SK-N-SH treated with all-trans-retinoic acid at 6 μM for 48 hours (cell line): ENCODE data around the gene RGL1.

Source experiments
- ATAC-seq: fragments of 200-7000 bp; cut with Tn5 transposase; 3 replicates; pipeline ENCODE4 v1.9.1; 2020; ENCODE audit warnings: mild to moderate bottlenecking, moderate library complexity
- CSDC2 ChIP-seq: fragments of 250-450 bp; sonication (Bioruptor Pico); IDR thresholded peaks from 2 replicates; pipeline ENCODE4 v1.5.0; 2020; ENCODE audit warnings: mild to moderate bottlenecking, moderate library complexity
- ESRRG ChIP-seq: fragments of 250-450 bp; sonication (Bioruptor Pico); IDR thresholded peaks from 2 replicates; pipeline ENCODE4 v1.6.1; 2021; ENCODE audit warnings: mild to moderate bottlenecking
- ISL1 ChIP-seq: fragments of 250-450 bp; sonication (Bioruptor Pico); IDR thresholded peaks from 2 replicates; pipeline ENCODE4 v2.1.2; 2022; ENCODE audit warnings: mild to moderate bottlenecking, moderate library complexity
- OSR1 ChIP-seq: fragments of 250-450 bp; sonication (Bioruptor Pico); IDR thresholded peaks from 2 replicates; pipeline ENCODE4 v1.8.0; 2022; ENCODE audit warnings: moderate library complexity, mild to moderate bottlenecking, inconsistent platforms
- POU6F1 ChIP-seq: fragments of 250-450 bp; sonication (Bioruptor Pico); IDR thresholded peaks from 2 replicates; pipeline ENCODE4 v1.8.0; 2021; ENCODE audit warnings: low read depth, mild to moderate bottlenecking, moderate library complexity, borderline replicate concordance
- SNAI2 ChIP-seq: fragments of 250-450 bp; sonication (Bioruptor Pico); IDR thresholded peaks from 2 replicates; pipeline ENCODE4 v1.5.0; 2020; ENCODE audit warnings: mild to moderate bottlenecking, moderate library complexity
- TOX ChIP-seq: fragments of 250-450 bp; sonication (Bioruptor Pico); IDR thresholded peaks from 2 replicates; pipeline ENCODE4 v1.8.0; 2021; ENCODE audit warnings: mild to moderate bottlenecking, moderate library complexity, borderline replicate concordance
- TSHZ2 ChIP-seq: fragments of 250-450 bp; sonication (Bioruptor Pico); IDR thresholded peaks from 2 replicates; pipeline ENCODE4 v1.5.0; 2020; ENCODE audit warnings: mild to moderate bottlenecking, moderate library complexity
- ZFP30 ChIP-seq: fragments of 450-650 bp; formaldehyde crosslinking; IDR thresholded peaks from 2 replicates; pipeline ENCODE4 v1.5.0; 2022; ENCODE audit warnings: mild to moderate bottlenecking, moderate library complexity
- ZNF565 ChIP-seq: fragments of 450-650 bp; formaldehyde crosslinking; conservative IDR thresholded peaks from 2 replicates; pipeline ENCODE4 v1.5.0; 2020; ENCODE audit warnings: low read depth, mild to moderate bottlenecking, moderate library complexity
- ZNF70 ChIP-seq: fragments of 450-650 bp; formaldehyde crosslinking; IDR thresholded peaks from 2 replicates; pipeline ENCODE4 v1.5.0; 2020; ENCODE audit warnings: mild to moderate bottlenecking, moderate library complexity
- ZNF8 ChIP-seq: fragments of 450-650 bp; formaldehyde crosslinking; IDR thresholded peaks from 2 replicates; pipeline ENCODE4 v1.5.0; 2020; ENCODE audit warnings: mild to moderate bottlenecking, moderate library complexity
- TF ChIP-seq, protein P1 (sequence below): fragments of 250-450 bp; sonication (Bioruptor Pico); IDR thresholded peaks from 2 replicates; pipeline ENCODE4 v1.5.1; 2021; ENCODE audit warnings: mild to moderate bottlenecking, moderate library complexity

The RGL1 gene

DNA sequence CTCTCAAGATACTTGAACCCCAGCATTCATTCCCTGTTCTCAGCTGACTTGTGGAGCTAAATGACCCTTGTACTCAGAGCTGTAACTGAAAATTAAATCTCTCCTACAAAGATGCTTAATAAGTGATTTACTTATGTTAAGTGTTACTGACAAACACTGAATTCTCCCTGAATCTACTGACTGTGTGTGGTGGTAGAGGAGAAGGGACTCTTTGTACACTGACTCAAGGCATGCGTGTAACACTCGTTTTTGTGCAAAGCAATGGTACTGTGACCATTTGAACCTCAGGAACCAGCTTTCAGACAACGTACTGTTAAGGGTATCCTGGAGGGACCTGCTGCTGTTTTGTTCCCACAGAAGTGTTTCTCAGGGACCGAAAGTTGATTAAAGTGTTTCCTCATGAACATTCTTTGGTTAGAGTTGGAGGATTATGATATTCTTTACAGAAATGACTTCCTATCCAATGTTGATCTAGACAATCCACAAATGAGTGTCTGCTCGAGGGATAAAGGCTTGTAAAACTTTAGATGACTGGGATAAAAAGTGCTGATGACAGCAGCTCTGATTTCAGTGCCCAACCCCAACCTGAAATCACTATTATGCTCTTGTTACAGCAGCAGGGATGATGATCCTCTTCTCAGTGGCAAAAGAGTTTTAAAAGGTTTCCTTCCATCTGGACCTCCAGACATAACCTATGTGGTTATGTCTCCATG, 12.8 kb downstream of the RGL1 start (continued):
- TF ChIP-seq, protein P1, sequence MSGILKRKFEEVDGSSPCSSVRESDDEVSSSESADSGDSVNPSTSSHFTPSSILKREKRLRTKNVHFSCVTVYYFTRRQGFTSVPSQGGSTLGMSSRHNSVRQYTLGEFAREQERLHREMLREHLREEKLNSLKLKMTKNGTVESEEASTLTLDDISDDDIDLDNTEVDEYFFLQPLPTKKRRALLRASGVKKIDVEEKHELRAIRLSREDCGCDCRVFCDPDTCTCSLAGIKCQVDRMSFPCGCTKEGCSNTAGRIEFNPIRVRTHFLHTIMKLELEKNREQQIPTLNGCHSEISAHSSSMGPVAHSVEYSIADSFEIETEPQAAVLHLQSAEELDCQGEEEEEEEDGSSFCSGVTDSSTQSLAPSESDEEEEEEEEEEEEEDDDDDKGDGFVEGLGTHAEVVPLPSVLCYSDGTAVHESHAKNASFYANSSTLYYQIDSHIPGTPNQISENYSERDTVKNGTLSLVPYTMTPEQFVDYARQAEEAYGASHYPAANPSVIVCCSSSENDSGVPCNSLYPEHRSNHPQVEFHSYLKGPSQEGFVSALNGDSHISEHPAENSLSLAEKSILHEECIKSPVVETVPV (CRISPR knock-in tag), result no peak
- TF ChIP-seq POU6F1 (CRISPR knock-in tag) (no peak), ISL1 (CRISPR knock-in tag) (no peak), TSHZ2 (CRISPR knock-in tag) (no peak), ZFP30 (CRISPR knock-in tag) (no peak), ZNF8 (CRISPR knock-in tag) (no peak), ZNF70 (CRISPR knock-in tag) (no peak)

- no peak for ATAC-seq
- TF ChIP-seq CSDC2 (no peak), ZNF70 (CRISPR knock-in tag) (no peak), TSHZ2 (CRISPR knock-in tag) (no peak)
These were observed 14.1 kb downstream of the RGL1 start for GRCh38 chr1:183819059-183819458.

DNA sequence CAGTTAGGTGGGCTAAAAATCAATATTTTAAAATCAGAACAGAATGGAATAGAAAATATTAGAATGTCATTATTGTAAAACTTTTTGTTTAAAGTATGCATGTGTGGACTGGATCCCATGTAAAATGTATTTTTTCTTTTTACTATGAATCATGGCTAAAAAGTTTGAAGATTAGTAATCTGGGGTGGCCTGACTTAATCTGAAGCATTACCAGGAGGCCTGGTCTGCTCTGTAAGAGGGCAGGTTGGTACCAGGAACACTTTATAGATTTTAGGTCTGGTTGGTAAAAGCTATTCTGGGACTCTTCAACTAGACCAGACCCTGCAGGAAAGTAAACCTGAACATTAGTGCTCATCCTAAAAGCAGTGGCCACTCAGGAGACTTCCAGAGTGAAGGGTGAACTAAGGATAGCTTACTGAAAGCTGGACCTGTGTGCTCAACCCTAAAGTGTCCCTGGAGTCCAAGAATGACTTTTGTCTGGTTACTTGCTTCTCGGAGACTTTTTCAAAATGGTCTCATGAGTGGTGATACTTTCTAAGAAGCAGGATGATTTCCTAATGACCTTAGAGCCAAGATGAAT, 16.5 kb downstream of the RGL1 start:
- TF ChIP-seq TSHZ2 (CRISPR knock-in tag), result no peak
- peak; percentile 54 for ATAC-seq

DNA sequence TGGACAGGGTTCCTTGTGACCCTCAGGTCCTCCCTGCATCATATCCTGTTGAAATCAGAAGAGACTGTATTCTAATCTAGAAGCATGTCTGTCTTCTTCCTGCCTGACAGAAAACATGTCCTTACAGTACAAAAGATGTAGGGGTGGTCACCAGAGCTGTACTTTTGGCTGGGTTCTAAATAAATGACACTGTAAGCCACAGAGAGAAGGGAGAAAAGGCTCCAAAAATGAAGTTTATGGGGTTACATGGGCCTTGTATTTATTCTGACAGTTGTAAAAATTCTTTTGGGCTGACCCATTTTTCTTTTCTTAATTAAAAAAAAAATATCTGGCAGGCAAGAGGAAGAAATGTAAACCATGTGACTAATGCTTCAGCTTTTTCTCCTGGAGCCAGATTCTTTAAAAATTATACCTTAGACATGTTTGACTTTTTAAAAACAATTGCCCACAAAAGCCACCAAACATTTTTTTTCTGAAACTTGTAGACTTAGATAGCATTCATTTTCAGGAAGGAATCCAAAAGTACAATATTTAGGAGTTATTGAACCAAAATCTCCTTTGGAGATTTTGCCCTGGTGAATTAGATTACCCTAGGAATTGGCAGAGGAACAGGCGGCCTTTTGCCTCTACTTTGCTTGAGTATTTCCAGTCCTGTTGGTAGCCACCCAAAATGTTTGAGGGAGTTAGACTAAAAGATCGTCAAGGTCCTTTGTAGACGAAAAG, 17.1 kb downstream of the RGL1 start:
- ATAC-seq, result peak; percentile 81
- TF ChIP-seq, protein P1 (CRISPR knock-in tag), result no peak
- TF ChIP-seq SNAI2 (CRISPR knock-in tag) (no peak), ZNF70 (CRISPR knock-in tag) (no peak), OSR1 (no peak), ZNF565 (CRISPR knock-in tag) (no peak), POU6F1 (CRISPR knock-in tag) (0 out of 2 replicates have a peak, but pooled peaks have one; percentile 20), TSHZ2 (CRISPR knock-in tag) (no peak), ESRRG (CRISPR knock-in tag) (no peak), TOX (CRISPR knock-in tag) (no peak)
